BJ (cell line): ENCODE data around the gene TACR1. TPM values are rescaled to one million over a fixed set of nuclear protein-coding genes. Genes with fewer than 3 reads are reported as not detected.

Experiments
- CTCF ChIA-PET: fragments of 350-600 bp; formaldehyde crosslinking; extraction: SDS; loops from one replicate; lab custom pipeline; 2021; ENCODE audit warnings: antibody characterized with exemption, inconsistent platforms; lab: Yijun Ruan, JAX
- POLR2A ChIA-PET: fragments of 300-600 bp; sonication (Branson Sonifier 250); formaldehyde crosslinking; extraction: SDS; loops from one replicate; lab custom pipeline; 2021; ENCODE audit warnings: antibody characterized with exemption; lab: Charles Lee
- DNase-seq: peaks from one replicate; pipeline ENCODE4 v3.0.0-alpha.2; 2011; ENCODE audit warnings: low read depth
- H3K27me3 ChIP-seq: 2 replicates; pipeline ENCODE4 v1.6.0; 2011; ENCODE audit warnings: low read length; ENCODE audit not compliant: control insufficient read depth, insufficient read depth
- H3K36me3 ChIP-seq: 2 replicates; pipeline ENCODE4 v1.5.1; 2011; ENCODE audit warnings: low read length; ENCODE audit not compliant: control insufficient read depth, insufficient read depth
- H3K4me3 ChIP-seq: 2 replicates; pipeline ENCODE4 v1.5.1; 2011; ENCODE audit warnings: low read depth, mild to moderate bottlenecking, control low read depth, low read length
- polyA plus RNA-seq: library from polyadenylated mRNA; depleted of rRNA; stranded (reverse); fragments of >200 nt; gene quantifications from 2 replicates; pipeline ENCODE4 v1.2.3, GENCODE V29; 2011
- TF ChIP-seq, protein P1 (sequence below): IDR thresholded peaks from 2 replicates; pipeline ENCODE4 v1.5.1; 2011; ENCODE audit warnings: low read depth, mild to moderate bottlenecking, control low read depth, inconsistent platforms, low read length, moderate library complexity; ENCODE audit not compliant: insufficient read depth

Gene TACR1
- polyA plus RNA-seq, 1 experiment, result 0.07 TPM

DNA sequence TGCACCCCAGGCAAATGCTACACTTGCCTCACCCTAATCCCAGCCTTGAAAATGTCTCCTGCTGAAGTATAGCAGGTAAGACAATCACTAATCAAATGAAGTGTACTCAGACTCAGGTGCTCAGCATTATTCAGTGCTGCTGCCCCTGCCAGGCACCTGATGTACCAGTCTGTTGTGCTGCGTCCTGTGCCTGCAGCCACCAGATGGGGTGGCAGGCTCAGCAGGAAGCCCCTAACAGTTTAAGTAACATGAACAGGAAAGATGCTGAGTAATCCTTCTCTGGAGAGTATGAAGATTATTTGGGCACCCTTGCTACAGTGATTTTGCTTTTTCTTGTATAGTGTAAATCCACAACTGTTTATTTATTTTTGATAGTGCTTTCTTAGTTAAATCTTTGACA is 69.1 kb downstream of the TACR1 start:
- no peaks in the 10 kb centered on the region for H3K36me3 ChIP-seq
- ChIA-PET POLR2A (no interaction called here), CTCF (interaction anchor here (0.7 kb wide), 1 partner anchor 294 kb away, joined by 3 read pairs; no protein-coding TSS in a partner anchor)
- TF ChIP-seq, protein P1, sequence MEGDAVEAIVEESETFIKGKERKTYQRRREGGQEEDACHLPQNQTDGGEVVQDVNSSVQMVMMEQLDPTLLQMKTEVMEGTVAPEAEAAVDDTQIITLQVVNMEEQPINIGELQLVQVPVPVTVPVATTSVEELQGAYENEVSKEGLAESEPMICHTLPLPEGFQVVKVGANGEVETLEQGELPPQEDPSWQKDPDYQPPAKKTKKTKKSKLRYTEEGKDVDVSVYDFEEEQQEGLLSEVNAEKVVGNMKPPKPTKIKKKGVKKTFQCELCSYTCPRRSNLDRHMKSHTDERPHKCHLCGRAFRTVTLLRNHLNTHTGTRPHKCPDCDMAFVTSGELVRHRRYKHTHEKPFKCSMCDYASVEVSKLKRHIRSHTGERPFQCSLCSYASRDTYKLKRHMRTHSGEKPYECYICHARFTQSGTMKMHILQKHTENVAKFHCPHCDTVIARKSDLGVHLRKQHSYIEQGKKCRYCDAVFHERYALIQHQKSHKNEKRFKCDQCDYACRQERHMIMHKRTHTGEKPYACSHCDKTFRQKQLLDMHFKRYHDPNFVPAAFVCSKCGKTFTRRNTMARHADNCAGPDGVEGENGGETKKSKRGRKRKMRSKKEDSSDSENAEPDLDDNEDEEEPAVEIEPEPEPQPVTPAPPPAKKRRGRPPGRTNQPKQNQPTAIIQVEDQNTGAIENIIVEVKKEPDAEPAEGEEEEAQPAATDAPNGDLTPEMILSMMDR, result 0 out of 2 replicates have a peak, but pooled peaks have one; percentile 2
- DNase-seq, result no peak
- H3K27me3 ChIP-seq, result no peaks in the 10 kb centered on the region; the same call in 1 of the 2 replicates
- H3K4me3 ChIP-seq, result no peak overlapping the region

DNA sequence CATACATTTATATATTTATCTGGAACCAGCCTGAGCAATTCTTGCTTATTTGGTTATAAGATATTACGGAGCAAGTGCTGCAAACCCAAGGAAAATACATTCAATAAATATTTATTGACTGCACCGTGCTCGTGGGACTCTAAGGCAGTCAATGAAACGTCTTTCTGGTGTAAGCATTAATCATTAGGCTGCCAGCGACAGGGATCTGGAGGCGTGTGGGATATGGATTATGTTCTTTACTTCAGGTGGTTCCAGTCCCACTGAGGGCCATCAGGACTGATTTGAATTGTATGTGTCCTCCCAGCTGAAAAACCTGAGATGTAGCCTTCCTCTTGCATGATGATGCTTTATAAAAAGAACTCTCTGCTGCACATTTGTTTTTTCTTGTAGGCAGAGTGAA is 75.4 kb downstream of the TACR1 start:
- ChIA-PET CTCF (no interaction called here), POLR2A (no interaction called here)
- H3K4me3 ChIP-seq, result no peak overlapping the region

DNA sequence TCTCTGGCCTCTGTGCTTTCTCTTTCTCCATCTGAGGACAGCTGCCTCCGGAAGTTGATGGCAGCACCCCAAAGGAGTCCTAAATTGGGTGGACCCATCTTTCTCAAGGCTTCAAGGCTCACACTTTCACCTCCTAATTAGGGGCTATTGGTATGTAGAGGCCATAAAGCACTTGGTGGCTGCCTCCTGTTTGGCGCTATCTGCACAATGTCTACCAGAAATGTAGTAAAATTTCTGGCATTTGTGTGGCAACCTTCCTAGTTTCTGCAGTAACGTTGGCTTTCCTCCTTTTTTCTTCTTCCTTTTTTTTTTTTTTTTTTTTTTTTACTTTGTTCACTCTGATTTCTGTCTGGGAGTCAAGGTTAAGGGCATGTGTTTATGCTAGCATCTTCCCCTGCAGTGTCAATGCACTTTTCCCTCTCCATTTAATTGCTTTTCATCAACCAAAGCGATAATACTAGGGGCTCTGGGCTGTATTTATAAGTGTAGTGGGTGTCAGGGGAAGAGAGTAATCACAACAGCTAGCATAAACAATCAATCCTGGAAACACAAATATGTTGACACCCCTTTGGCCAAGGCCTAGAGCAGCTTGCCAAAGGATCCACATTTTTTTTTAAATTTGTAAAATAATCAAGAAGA is 86.0 kb downstream of the TACR1 start:
- DNase-seq, result no peak
- TF ChIP-seq, protein P1, result no peak
- Histone ChIP-seq H3K27me3 (no peaks in the 10 kb centered on the region), H3K36me3 (no peaks in the 10 kb centered on the region), H3K4me3 (no peak overlapping the region)
- ChIA-PET CTCF (interaction anchor here (1.0 to 1.6 kb wide), 2 partner anchors 9 to 193 kb away, joined by 4 read pairs; no protein-coding TSS in a partner anchor), POLR2A (no interaction called here)

More for the DNA sequence above, 75.4 kb downstream of the TACR1 start:
- Histone ChIP-seq H3K27me3 (no peaks in the 10 kb centered on the region; the same call in 1 of the 2 replicates), H3K36me3 (no peaks in the 10 kb centered on the region)
- no peak for DNase-seq
- TF ChIP-seq, protein P1, result no peak

DNA sequence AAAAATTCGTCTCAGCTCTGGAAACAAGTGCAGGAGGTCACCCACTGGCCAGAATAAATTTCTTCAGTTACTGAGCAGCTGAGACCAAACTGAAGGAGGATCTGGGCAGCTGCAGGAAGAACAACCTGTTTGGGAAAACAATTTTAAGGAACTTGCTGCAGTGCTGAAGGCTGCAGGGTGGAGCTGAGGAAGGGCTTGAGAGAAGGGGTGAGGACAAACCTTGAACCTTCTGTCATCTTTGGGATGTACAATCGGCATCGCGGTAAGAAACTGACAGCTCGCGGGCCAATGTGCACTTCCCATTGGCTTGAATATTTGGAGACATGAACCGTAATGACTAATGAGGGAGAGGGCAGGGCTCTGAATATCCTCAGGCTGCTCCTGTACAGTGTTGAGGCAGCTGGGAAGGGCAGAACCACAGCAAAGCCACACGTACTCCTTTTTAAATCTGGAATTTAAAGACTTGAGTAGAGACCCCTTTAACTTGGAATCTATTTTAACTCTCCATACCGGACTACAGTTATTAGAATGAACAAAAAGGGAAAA is 90.3 kb downstream of the TACR1 start:
- TF ChIP-seq, protein P1, result no peak
- no peaks in the 10 kb centered on the region for H3K27me3 ChIP-seq
- H3K36me3 ChIP-seq, result no peaks in the 10 kb centered on the region
- no peak for DNase-seq
- CTCF ChIA-PET, result interaction anchor here (0.6 to 1.3 kb wide), 4 partner anchors 12 to 425 kb away, joined by 3 to 4 read pairs (median 3); partner anchors contain the start of gene TACR1
- H3K4me3 ChIP-seq, result no peak overlapping the region
- POLR2A ChIA-PET, result no interaction called here

DNA sequence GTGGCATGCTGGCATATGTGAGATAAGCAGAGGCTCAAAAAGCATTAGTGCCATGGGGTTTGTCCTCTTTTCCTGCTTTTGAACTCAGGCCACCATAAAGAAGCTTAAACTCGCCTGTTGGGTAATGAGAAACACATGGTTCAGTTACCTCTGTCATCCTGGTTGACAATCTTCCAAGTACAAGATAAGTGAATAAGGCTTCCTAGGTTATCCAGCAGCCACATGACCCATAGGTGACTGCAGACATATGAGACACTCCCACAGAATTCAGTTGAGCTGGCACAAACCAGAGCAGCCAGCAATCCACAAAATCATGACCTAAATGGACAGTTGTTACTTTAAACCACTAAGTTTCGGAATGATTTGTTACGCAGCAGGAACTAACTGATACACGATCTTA is 97.3 kb downstream of the TACR1 start:
- POLR2A ChIA-PET, result no interaction called here
- Histone ChIP-seq H3K36me3 (no peaks in the 10 kb centered on the region), H3K4me3 (no peak overlapping the region), H3K27me3 (no peaks in the 10 kb centered on the region)
- CTCF ChIA-PET, result no interaction called here
- TF ChIP-seq, protein P1, result no peak
- DNase-seq, result no peak
